HepG2 (cell line): Measurements from ENCODE around the gene SLIT1.
"Not testable (repeated sequence)": the region's sequence is repeated elsewhere in the genome, so short reads cannot be mapped to it uniquely, and the experiment has no call there.

Source experiments
- CTCF ChIP-seq: sonication (generic); formaldehyde crosslinking; IDR thresholded peaks from 2 replicates; pipeline ENCODE4 v1.5.0; 2020; ENCODE audit warnings: mild to moderate bottlenecking, missing genetic modification reagents, moderate library complexity
- JUN ChIP-seq: sonication (generic); formaldehyde crosslinking; IDR thresholded peaks from 2 replicates; pipeline ENCODE4 v1.4.0; 2020; ENCODE audit warnings: mild to moderate bottlenecking, missing genetic modification reagents
- NFYC ChIP-seq: IDR thresholded peaks from 2 replicates; pipeline ENCODE4 v1.6.1; 2016; ENCODE audit warnings: missing genetic modification reagents, missing compliant biosample characterization
- POLR2A ChIP-seq, 2 experiments: IDR thresholded peaks; 2 replicates each; pipeline ENCODE4 v1.6.1; 2011; ENCODE audit warnings: low read depth in 2 of 2, low read length in 2 of 2, mild to moderate bottlenecking in 1 of 2, moderate library complexity in 1 of 2; ENCODE audit not compliant: insufficient read depth in 1 of 2
- ZFX ChIP-seq: sonication (generic); formaldehyde crosslinking; IDR thresholded peaks from 2 replicates; pipeline ENCODE4 v1.4.0; 2020; ENCODE audit warnings: mild to moderate bottlenecking, low read depth, missing genetic modification reagents, moderate library complexity
- ZSCAN20 ChIP-seq: sonication (generic); formaldehyde crosslinking; IDR thresholded peaks from 2 replicates; pipeline ENCODE4 v1.4.0; 2020; ENCODE audit warnings: missing genetic modification reagents, mild to moderate bottlenecking, borderline replicate concordance
- TF ChIP-seq, protein P1 (sequence below), 2 experiments: fragments of 450-650 bp in 1 of 2; sonication (generic) in 1 of 2; formaldehyde crosslinking; IDR thresholded peaks; 2 replicates each; pipeline versions ENCODE4 v1.5.0 to v1.8.0; 2020 to 2022; ENCODE audit warnings: mild to moderate bottlenecking in 1 of 2, missing genetic modification reagents in 1 of 2

DNA sequence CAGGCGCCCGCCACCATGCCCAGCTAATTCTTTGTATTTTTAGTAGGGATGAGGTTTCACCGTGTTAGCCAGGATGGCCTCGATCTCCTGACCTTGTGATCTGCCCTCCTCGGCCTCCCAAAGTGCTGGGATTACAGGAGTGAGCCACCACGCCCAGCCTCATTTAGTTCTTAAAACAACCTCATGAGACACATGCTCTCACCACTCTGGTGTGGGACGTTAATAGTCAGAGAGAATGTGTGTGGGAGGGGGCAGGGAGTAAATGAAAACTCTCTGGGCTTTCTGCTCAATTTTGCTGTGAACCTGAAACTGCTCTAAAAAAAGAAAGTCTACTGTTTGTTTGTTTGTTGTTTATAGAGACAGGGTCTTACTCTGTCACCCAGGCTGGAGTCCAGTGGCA lies 103.2 kb downstream of the SLIT1 start:
- TF ChIP-seq CTCF; JUN (CRISPR knock-in tag); ZFX; ZSCAN20 (CRISPR knock-in tag); NFYC (CRISPR knock-in tag); POLR2A (IDR thresholded peaks at IDR 0.05; ENCODE audit: insufficient read depth in 1 of 2, low read depth in 2 of 2, low read length in 2 of 2): not testable (repeated sequence)
- TF ChIP-seq, protein P1, sequence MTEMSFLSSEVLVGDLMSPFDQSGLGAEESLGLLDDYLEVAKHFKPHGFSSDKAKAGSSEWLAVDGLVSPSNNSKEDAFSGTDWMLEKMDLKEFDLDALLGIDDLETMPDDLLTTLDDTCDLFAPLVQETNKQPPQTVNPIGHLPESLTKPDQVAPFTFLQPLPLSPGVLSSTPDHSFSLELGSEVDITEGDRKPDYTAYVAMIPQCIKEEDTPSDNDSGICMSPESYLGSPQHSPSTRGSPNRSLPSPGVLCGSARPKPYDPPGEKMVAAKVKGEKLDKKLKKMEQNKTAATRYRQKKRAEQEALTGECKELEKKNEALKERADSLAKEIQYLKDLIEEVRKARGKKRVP (CRISPR knock-in tag; IDR thresholded peaks at IDR 0.05): not testable (repeated sequence)
